ENCODE results near the gene PPP1R7.
A peak's percentile ranks its signal among the peaks of the same experiment; 100 is the strongest.
"Not testable (repeated sequence)": the region's sequence is repeated elsewhere in the genome, so short reads cannot be mapped to it uniquely, and the experiment has no call there.

PPP1R7 gene, protein sequence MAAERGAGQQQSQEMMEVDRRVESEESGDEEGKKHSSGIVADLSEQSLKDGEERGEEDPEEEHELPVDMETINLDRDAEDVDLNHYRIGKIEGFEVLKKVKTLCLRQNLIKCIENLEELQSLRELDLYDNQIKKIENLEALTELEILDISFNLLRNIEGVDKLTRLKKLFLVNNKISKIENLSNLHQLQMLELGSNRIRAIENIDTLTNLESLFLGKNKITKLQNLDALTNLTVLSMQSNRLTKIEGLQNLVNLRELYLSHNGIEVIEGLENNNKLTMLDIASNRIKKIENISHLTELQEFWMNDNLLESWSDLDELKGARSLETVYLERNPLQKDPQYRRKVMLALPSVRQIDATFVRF

DNA sequence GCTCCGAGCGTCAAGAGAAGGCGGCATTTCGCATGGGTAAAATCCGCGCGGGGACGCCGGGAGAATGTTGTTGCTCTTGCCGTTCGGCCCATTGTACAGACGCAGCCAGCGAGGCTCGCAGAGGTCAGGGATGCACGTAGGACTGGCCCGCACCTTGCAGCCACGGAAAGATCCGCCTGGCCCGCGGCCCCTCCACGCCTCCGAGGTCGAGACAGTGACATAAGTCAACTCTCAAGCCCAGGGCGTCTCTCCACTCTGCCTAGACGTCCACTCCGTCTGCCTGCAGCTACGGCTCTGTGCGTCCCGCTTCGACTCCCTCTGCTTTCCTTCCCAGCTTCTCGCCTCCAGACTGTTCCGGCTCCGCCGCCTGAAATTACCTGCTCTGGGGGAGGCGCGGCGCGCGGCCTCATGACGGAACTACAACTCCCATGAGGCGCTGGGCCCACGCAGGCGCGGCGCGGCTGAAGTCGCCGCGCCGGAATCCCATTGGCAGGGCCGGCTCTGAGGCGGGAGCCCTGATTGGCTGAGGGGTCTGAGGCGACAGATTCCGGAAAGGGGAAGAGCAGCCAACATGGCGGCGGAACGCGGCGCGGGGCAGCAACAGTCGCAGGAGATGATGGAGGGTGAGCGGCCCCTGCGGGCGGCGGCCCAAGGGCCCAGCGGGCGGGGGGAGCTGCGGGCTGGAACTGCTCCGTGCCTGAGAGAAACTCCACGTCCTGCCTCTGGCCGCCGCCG, at the start of gene PPP1R7:
Gene PPP1R7 (plus strand): TSS at position 543 of the 735 bp plus-strand sequence. CDS start 29 bp downstream, at position 572.
- peak; percentile 92 to 93 for DNase-seq

DNA sequence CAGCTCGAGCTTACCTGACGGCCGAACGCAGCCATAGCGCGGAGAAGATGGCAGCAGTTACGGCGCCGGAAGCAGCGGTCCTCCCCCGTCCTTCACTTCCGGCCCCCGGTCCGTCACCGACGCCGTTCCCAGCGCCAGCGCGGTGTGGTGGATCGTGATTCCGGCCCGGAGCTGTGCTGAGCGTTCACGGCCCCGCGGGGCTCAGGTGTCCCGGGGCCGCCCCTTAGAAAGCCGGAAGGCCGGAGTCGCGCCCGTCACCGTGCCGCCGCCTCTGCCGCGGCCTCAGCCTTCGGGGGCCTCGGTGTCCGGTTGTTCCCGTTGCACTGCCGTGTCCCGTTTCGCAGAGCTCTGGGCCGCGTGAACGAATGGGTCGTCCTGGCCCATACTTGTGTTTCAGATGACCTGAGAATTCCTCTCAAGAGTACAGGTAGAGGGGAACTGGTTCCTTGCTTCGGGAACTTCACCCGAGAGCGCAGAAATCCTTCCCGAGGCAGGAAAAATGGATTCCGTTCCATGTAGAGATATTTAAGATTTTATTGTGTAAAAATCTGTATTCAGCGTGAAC, 47.9 kb upstream of the PPP1R7 start, which contains the start of gene MTERF4:
Gene MTERF4 (minus strand): TSS at position 49 of the 565 bp plus-strand sequence. CDS start 14 bp downstream, at position 35.
- peak; percentile 80 to 84 for DNase-seq

DNA sequence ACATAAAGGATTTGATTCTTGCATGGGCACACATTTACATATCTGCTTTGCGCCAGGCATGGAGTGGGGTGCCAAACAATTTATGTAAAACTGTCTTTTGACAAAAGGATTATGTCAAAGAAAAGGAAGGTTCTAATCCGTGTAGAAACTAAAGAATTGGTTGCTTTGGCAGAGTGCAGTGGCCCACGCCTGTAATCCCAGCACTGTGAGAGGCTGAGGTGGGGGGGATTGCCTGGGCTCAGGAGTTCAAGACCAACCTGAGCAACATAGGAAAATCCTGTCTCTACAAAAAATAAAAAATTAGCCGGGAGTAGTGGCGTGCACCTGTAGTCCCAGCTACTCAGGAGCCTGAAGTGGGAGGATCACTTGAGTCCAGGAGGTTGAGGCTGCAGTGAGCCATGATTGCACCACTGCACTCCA, 47.1 kb upstream of the PPP1R7 start:
- DNase-seq = no peak

DNA sequence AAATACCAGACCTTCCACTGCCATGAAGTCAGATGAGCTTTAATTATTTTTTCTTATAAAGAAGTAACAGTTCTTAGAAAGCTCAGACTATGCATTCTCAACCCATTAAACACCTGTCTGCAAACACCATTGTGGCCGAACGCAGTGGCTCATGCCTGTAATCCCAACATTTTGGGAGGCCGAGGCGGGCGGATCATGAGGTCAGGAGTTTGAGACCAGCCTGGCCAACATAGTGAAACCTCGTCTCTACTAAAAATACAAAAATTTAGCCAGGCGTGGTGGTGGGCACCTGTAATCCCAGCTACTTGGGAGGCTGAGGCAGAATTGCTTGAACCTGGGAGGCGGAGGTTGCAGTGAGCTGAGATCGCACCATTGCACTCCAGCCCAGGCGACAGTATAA, 45.7 kb upstream of the PPP1R7 start:
- DNase-seq = not testable (repeated sequence)

DNA sequence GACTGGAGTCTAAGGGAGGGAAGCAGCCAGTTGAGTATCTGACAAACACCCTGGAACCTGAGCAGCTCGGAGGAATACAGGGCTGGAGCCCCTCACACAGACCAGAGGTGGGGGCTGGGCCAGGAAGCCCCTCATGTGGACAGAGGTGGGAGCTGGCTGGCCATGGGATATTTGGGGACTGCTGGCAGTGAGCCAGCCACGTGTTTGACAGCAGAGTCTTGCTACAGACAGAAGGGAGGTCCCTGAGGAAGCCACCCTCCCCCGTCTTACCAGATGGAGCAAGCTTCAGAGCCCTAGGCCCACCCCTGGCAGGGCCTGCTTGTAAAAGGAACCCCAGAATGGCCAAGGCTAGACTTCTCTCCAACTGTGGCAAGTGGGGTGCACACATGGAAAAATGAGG, 44.6 kb upstream of the PPP1R7 start:
- DNase-seq = no peak

DNA sequence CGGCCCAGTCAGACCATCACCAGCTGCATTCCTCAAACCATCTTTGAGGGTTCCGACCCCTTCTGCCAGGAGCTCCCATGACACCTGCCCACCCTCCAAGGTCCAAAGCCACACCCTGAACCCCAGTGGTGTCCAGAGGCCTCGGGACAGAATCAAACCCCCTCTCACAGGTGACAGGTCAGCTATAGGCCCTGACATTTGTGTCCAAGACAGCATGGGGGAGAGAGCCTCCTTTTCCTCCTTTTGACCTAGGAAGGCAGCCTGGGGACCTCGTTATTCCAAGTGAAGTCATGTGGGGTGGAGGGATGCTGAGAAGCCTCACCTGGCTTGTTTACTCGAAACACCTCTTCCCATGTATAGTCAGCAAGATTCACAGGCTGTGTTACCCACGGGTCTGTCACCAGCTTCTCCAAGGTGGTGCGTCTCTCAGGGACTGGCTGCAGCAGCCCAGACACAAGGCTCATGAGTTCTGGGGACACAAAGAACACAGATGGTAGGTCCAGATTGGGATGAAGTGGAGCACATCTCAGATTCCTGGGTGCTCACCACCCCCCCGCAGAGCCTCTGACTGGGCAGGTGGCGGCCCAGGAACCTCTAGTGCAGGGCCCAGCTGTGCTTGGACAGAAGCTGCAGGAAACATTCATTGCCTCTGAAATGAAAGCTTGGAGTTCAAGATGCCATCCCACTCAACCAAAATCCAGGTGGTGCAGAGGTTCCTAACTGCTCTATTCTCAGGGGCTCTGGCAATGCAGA, 43.1 kb upstream of the PPP1R7 start:
- DNase-seq = no peak

DNA sequence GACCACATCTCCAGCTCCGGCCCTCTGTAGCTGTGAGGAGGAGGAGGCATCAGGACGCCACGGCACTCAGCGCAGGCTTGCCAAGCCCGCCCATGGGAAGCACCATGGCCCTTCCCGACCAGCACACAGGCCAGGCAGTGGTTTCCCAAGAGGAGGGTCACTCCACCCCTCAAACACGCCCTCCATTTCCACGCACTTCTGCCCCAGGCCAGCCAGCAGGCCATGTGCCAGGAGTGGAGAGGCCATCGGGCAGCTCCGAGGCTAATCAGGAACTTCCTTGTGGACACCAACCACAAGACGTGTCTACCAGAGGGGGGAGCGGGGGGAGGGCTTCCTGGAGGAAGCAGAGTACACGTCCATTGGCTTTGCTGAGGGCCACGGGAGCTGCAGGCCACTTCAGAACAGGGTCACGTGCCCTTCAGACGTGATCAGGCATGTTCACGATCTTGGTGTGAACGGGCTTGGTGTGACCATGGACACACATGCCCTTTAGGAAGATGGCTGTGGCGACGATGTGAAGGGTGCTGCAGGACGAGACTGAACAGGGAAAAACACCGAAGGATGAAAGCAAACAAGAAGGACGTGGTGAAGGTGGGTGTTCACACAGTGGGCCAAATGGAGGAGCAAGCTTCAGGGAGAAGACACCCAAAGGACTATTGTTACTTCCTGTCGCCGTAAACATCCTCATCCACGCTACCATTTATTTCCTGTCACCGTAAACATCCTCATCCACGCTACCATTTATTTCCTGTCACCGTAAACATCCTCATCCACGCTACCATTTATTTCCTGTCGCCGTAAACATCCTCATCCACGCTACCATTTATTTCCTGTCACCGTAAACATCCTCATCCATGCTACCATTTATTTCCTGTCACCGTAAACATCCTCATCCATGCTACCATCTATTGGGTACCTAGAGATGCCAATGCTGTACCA, 41.7 kb upstream of the PPP1R7 start:
- DNase-seq = no peak

DNA sequence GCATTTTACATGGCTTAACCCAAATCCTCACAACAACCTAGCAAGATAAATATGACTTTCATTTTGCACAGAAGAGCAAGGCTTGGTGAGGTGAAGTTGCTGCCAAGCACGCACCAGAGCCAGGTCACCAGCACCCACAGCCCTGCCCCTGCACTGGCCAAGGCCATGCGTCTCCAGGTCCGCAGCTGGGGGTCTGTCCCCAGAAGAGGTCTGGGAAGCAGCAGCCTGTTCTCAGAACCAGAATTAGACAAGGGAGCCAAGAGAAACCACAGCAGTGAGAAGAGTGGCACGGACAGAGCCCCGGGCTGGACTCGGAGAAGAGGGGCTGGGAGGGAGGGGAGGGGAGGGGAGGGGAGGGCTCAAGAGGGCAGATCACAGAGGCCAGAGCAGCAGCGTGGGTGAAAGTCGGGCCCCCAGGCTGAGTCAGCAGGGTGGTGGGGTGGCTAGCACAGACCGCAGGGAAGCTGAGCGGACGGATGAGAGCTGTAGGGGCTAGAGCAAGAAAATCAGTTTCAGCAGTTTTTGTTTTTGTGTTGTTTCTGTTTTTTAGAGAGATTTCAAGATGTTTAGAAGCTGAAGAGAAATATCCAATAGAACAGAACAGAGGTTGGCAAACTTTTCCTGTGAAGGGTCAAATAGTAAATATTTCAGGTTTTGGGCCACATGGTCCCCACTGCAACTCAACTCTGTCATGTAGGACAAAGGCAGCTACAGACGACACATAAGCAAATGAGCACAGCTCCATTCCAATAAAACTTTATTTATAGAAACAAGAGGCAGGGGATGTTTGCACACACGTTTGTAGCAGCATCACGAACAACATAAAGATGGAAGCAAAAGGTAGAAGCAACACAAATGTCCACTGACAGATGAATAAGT, 40.8 kb upstream of the PPP1R7 start:
- no peak for DNase-seq

DNA sequence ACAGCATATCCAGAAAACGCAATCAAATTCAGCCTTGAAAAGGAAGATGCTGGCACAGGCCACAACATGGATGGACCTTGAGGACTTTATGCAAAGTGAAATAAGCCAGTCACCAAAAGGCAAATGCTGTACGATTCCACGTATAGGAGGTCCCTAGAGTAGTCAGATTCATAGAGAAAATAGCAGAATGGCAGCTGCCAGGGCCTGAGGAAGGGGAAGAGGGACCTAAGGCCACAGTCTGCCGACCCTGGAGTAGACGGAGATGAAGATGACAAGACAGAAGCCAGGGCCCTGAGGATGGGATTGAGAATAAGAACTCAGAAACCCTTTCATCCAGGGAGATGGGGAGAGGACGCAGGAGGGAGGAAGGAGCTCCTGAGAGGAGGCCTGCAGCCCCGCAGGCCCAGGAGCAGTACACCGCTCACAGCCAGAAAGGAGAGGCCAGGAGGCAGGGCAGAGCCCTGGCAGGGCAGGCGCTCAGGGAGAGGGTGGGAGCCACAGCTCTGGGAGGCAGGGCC, 40.1 kb upstream of the PPP1R7 start:
- no peak for DNase-seq

DNA sequence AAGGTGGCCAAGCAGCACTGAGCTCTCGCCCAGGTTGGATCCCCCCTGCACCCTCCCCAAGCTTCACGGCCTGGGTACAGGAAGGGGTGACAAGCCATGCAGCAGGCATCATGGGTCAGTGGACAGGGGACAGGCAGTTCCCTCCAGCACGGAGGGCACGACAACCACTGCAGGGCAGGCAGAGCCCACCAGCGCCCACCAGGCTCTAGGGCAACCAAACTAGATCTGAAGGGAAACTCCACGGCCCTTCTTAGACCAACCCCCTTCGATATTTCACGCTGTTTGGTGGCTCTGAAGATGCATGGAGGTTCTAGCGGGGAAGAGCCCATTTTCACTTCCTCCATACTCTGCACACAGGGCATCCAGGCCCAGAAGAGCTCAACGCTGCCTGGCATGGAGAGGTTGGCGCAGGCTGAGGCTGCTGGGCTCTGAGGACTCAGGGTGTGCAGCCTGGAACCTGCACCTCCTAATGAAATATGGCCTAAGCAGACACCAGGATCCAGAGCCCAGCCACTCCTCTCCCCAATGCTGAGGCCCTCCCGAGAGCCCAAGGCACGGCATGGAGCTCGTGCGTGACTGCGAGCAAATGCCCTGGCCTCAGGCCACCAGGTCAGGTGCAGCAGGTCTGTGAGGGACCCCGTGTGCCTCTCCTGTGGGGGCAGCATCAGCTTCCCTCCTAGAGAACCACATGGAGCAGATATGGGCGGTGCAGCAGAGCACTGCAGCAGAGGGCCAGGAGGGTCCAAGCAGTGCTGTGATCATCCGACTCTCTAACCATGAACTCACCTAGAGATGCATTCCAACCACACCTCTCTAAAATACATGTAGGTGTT, 39.4 kb upstream of the PPP1R7 start:
- no peak for DNase-seq

DNA sequence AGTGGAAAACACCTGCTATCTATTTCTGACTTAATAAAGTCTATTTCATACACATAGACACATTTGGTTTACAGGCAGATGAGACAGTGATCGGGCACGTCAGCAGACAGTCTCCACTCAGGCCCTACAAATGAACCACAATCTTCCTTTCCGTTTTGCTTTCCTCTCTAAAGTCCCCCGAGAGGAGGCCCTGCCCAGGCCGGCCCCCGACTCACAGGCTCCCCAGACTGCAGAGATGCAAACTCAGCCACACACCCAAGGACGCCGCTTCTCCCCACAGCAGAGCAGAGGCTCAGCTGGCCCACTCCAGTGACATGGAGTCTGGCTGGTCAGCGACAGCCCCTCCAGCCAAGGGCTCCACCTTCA, 38.8 kb upstream of the PPP1R7 start:
- DNase-seq = no peak

DNA sequence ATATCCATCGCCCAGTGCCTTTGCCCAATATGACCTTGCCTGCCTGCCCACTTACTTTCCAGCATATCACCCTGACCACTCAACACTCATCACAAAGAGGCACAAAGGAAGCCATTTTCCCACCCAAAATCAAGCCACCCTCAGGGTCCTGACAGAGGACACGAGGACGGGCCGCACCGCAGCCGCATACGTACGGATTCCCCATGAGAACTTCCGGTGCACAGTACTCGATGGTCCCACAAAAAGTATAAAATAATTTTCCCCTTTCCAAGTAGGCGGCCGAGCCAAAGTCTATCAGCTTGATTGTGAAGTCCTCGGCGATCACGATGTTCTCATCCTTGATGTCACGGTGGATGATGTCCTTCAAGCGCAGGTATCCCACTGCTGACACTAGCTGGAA, 38.2 kb upstream of the PPP1R7 start:
- no peak for DNase-seq

DNA sequence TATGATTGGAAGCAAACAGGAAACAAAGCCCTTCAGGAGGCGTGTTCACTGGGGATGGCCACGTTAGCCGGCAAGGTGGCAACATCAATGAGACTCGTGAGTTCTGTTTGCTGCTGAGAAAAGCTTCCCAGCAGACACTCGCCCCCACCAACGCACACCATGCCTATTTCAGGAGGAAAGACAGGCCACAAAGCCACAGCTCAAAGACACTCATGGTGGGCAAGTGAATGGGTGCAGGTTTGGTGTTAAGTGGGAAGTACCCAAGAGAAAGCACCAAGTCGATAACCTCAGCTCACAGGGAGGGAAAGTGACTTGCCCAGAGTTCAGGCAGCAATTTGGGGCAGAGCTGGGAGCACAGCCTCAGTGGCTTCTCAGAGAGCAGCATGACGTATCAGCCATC, 37.7 kb upstream of the PPP1R7 start:
- no peak for DNase-seq

DNA sequence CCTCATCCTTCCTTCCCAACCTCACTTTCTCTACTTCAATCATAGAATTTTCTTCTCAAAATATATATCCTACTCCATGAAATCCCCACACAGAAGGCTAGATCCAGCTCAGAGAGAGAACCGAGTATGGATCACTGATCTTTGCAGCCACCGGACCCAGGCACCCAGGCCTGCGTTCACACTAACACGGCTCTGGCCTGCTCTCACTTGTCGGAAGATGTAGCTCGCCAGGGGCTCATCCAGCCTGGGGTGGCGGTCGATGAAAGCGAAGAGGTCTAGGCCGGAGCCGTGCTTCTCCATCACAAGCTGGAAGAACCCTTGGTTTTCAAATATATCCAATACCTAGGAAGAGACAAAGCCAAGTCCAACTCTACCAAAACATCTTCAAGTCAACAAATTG, 35.4 kb upstream of the PPP1R7 start:
- no peak for DNase-seq

DNA sequence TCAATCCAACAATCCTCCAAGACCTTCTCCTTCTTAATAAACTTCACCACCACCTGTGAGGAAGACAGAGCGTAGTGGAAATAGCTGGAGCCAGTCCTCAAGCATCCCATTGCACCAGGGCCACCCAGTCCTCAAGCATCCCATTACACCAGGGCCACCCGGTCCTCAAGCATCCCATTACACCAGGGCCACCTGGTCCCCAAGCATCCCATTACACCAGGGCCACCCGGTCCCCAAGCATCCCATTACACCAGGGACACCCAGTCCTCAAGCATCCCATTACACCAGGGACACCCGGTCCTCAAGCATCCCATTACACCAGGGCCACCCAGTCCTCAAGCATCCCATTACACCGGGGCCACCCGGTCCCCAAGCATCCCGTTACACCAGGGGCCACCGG, 34.9 kb upstream of the PPP1R7 start:
- no peak for DNase-seq

DNA sequence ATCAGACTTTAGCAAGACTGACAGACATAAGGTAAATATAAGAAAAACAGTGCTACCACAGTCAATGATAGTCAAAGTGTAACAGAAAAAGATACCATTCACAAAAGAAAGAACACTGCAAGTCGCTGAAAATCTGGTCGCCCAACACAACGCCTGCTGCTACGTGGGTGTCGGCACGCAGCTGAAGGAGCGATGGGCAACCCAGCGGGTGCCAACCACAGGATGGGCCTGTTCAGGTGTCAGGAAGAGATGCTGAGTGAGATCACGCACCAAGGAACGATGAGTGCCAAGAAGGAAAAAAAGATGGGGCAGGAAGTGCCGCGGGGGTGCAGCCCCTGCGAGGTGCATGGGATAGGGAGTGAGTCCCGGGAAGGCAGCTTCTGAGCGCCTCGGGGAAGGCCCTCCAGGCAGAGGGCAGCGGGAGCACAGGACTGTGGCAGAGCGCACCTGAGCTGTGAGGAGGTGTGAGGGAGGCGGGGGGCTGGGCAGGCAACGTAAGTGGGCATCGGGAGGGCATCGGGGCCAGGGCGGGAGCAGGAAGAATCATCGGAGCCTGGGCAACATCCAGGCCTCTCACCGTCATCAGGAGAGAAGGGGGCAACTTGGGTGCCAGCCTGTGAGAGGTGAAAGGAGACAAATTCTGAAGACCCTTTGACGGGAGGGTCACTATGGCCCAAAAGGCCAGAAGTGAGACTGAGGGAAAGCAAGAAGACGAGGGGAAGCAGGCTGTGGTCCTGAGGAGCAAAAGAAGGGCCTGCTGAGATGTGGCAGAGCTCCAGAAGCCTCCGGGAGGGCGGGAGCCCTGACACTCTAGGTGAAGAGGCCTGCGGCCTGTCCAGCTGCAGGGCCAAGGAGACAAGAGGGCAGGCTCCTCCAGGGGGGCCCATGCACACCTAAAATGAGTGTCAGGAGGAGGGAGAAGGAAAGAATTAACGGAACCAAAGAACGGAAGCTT, 33.4 kb upstream of the PPP1R7 start:
- no peak for DNase-seq

DNA sequence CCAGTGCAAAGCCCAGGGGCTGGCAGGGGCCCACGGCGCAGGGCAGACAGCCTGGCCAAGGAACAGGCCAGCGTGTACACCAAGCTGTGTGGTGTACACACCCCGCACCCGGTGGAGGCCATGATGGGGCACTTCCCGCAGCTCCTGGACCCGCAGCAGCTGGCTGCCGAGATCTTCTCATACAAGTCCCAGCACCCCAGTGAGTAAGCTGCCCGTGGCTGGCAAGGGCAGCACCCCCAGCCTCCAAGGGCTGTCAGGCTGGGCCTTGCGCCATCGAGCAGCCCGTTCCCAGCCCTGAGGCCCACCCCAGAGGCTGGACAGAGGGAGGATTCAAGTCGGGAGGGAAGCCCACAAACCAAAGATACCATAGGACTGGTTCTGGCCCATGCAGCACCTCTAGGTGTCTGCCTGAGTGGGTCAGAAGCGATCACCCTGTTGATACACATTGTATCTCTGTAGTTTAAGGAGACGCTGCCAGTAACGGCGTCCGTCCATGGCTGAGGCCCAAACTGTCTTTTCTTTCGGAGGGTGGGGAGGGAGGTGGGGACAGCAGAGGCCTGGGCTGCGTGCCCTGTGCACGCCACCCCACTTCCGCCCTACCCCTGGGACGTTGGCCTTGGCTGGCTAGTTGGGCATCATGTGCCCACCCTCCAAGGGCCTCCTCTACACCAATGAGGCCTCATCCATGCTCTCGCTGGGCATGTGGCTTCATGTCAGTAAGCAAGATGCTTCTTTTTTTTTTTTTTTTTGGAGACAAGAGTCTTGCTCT, 31.3 kb upstream of the PPP1R7 start:
- DNase-seq = no peak

DNA sequence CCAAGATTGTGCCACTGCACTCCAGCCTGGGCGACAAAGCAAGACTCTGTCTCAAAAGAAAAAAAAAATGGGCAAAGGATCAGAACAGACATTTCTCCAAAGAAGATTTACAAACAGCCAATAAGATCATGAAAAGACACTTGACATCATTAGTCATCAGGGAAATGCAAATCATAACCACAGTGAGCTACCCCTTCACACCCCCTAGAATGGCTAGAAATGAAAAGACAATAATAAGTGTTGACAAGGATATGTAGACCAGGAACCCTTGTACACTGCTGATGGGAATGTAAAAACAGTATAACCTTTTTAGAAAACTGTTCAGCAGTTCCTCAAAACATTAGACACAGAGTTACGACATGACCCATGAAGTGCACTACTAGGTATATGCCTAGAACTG, 29.8 kb upstream of the PPP1R7 start:
- DNase-seq = no peak
